GM12872 (cell line): ENCODE measurements around the gene SLU7.

Experiments
- TF ChIP-seq, protein P1 (sequence below): IDR thresholded peaks from 3 replicates; pipeline ENCODE4 v1.5.1; 2011; ENCODE audit warnings: low read depth, mild to moderate bottlenecking, low read length, moderate library complexity; ENCODE audit not compliant: insufficient read depth

The SLU7 gene

GRCh38 chr5:160371294-160371693, 47.6 kb downstream of the SLU7 start:
- TF ChIP-seq, protein P1, sequence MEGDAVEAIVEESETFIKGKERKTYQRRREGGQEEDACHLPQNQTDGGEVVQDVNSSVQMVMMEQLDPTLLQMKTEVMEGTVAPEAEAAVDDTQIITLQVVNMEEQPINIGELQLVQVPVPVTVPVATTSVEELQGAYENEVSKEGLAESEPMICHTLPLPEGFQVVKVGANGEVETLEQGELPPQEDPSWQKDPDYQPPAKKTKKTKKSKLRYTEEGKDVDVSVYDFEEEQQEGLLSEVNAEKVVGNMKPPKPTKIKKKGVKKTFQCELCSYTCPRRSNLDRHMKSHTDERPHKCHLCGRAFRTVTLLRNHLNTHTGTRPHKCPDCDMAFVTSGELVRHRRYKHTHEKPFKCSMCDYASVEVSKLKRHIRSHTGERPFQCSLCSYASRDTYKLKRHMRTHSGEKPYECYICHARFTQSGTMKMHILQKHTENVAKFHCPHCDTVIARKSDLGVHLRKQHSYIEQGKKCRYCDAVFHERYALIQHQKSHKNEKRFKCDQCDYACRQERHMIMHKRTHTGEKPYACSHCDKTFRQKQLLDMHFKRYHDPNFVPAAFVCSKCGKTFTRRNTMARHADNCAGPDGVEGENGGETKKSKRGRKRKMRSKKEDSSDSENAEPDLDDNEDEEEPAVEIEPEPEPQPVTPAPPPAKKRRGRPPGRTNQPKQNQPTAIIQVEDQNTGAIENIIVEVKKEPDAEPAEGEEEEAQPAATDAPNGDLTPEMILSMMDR, result no peak

DNA sequence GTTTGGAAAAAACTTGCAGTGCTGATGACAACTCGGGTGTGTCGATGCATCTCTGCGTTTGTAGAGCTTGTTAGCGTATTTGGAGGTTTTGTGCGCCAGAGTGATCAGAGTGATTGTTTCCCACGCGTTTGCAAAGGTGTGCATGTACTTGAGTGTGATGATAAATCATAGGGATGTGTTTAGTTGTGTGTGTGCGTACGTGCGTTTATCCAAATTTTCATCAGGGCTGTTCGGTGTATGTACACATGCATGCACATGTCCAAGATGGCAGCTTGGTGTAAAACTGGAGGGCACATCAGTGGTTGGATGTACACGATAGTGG, 48.2 kb downstream of the SLU7 start:
- TF ChIP-seq, protein P1, result no peak

- TF ChIP-seq, protein P1, result no peak
These were observed 48.7 kb downstream of the SLU7 start, which contains the start of gene C1QTNF2 for GRCh38 chr5:160369990-160370712. TSS of gene C1QTNF2 (minus strand) at chr5:160370626. CDS start at chr5:160355011, 15,615 bp downstream.

DNA sequence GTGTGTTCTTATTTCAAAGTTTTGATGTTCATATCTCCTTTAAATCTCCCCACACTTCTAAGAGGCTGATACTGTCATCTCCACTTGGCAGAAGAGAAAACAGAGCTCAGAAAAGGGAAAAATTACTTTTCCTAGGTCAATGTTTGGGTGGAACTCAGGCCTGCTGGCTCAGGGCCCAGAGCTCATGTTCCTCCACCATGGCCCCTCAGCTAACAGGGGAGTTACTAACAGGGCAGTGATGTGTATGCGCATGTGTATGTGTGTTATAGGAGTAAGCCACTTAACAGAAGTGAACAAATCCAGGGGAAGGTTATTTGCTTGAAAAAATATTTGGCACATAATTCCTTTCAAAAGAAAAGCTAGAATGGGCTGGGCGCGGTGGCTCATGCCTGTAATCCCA, 51.0 kb downstream of the SLU7 start:
- TF ChIP-seq, protein P1, result no peak

DNA sequence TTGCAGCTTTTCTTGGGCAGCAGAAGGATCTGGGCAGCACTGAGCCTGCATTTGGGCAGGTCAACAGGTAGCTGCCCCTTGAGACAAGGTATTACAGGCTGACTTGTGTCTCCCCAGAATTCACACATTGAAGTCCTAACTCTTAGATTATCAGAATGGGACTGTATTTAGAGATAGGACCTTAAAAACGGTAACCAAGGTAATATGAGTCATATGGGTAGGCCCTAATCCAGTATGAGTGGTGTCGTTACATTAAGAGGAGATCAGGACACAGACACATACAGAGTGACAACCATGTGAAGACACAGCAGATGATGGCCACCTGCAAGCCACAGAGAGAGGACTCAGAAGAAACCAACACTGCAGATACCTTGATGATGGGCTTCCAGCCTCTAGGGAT, 51.6 kb downstream of the SLU7 start:
- TF ChIP-seq, protein P1, result no peak

- TF ChIP-seq, protein P1, result no peak
These were observed 52.7 kb downstream of the SLU7 start for GRCh38 chr5:160366230-160366629.

GRCh38 chr5:160363660-160364395, 55.1 kb downstream of the SLU7 start:
- TF ChIP-seq, protein P1, result no peak
